K562 (cell line): ENCODE measurements around the gene PRDM4. TPM values are rescaled to one million over a fixed set of nuclear protein-coding genes. Genes with fewer than 3 reads are reported as not detected.

Source experiments
- ATAC-seq: fragments of 200-7000 bp; cut with Tn5 transposase; 3 replicates; pipeline ENCODE4 v1.9.1; 2020; ENCODE audit warnings: moderate library complexity
- BruUV-seq: library from RNA; stranded (reverse); fragments of 400-500 nt; replicated peaks from 2 replicates; lab custom pipeline; 2021; lab: Mats Ljungman, UMichigan
- CTCF ChIA-PET: fragments of 300-600 bp; formaldehyde crosslinking; extraction: SDS; loops from one replicate; lab custom pipeline; 2021; ENCODE audit warnings: low intra/inter-chr PET ratio; lab: Yijun Ruan, JAX
- POLR2A ChIA-PET: fragments of 300-600, 350-650 bp; sonication (Branson Sonifier 250); formaldehyde crosslinking; extraction: SDS; loops from one replicate; lab custom pipeline; 2021; ENCODE audit warnings: antibody characterized with exemption, inconsistent platforms; lab: Yijun Ruan, JAX
- DNase-seq, 4 experiments: peaks; one replicate each; pipeline versions ENCODE4 v3.0.0 to v3.0.0-alpha.2; 2011 to 2018; ENCODE audit warnings: low spot score in 3 of 4, mixed read lengths in 3 of 4; ENCODE audit errors: extremely low read depth in 1 of 4
- FAIRE-seq: peaks from 2 replicates; lab custom pipeline; 2011; peaks lifted over from hg19 to GRCh38; lab: Jason Lieb, UNC
- H2AFZ ChIP-seq: 2 replicates; pipeline ENCODE4 v1.6.0; 2011; ENCODE audit warnings: low read depth, low read length, control low read depth, inconsistent platforms
- H3K27ac ChIP-seq: fragments of 200-600 bp; 3 replicates; pipeline ENCODE4 v1.8.0; 2011; ENCODE audit warnings: low read depth, mild to moderate bottlenecking, control low read depth, inconsistent platforms, low read length, moderate library complexity, mixed read lengths; ENCODE audit errors: extremely low read depth
- H3K27me3 ChIP-seq, 2 experiments: fragments of 300-600 bp in 1 of 2; 2 replicates in 1 of 2; 3 replicates in 1 of 2; pipeline versions ENCODE4 v1.6.0 to v1.8.0; 2011; ENCODE audit warnings: inconsistent platforms in 2 of 2, low read length in 2 of 2, mild to moderate bottlenecking in 1 of 2, mixed read lengths in 1 of 2, moderate library complexity in 1 of 2; ENCODE audit not compliant: control insufficient read depth in 2 of 2, insufficient read depth in 2 of 2
- H3K36me3 ChIP-seq: fragments of 300-600 bp; 3 replicates; pipeline ENCODE4 v1.8.0; 2011; ENCODE audit warnings: mild to moderate bottlenecking, low read length, inconsistent platforms; ENCODE audit not compliant: control insufficient read depth, insufficient read depth
- H3K4me1 ChIP-seq, 2 experiments: fragments of 200-600 bp in 1 of 2; replicated peaks in 1 of 2; 2 replicates in 1 of 2; 3 replicates in 1 of 2; pipeline versions ENCODE4 v1.5.1 to v1.8.0; 2011; ENCODE audit warnings: inconsistent platforms in 2 of 2, low read length in 2 of 2, mild to moderate bottlenecking in 1 of 2, mixed read lengths in 1 of 2, moderate library complexity in 1 of 2; ENCODE audit not compliant: control insufficient read depth in 2 of 2, insufficient read depth in 2 of 2
- H3K4me2 ChIP-seq: 2 replicates; pipeline ENCODE4 v1.6.1; 2011; ENCODE audit warnings: low read length, control low read depth, inconsistent platforms, mixed read lengths; ENCODE audit not compliant: insufficient read depth
- H3K4me3 ChIP-seq: fragments of 200-600 bp; sonication (generic), shearing (Covaris generic); 2 replicates; pipeline ENCODE4 v1.5.1; 2016; ENCODE audit warnings: control low read depth, inconsistent platforms
- H3K79me2 ChIP-seq: fragments of 200-600 bp; 3 replicates; pipeline ENCODE4 v1.8.0; 2011; ENCODE audit warnings: low read length, inconsistent platforms; ENCODE audit not compliant: control insufficient read depth, insufficient read depth
- H3K9ac ChIP-seq, 2 experiments: 2 replicates each; pipeline versions ENCODE4 v1.6.0 to v1.6.1; 2011; ENCODE audit warnings: low read depth in 2 of 2, low read length in 2 of 2, control low read depth in 1 of 2, inconsistent platforms in 1 of 2, mild to moderate bottlenecking in 1 of 2, mixed read lengths in 1 of 2; ENCODE audit not compliant: insufficient read depth in 1 of 2
- H3K9me1 ChIP-seq: one replicate; pipeline ENCODE4 v1.6.0; 2011; ENCODE audit warnings: inconsistent platforms, mild to moderate bottlenecking, low read length, moderate library complexity; ENCODE audit not compliant: control insufficient read depth, insufficient read depth
- H3K9me3 ChIP-seq: replicated peaks from 2 replicates; pipeline ENCODE4 v1.5.1; 2011; ENCODE audit warnings: low read depth, low read length, inconsistent platforms; ENCODE audit not compliant: control insufficient read depth, insufficient read depth
- H4K20me1 ChIP-seq: replicated peaks from 2 replicates; pipeline ENCODE4 v1.6.1; 2011; ENCODE audit warnings: low read length, inconsistent platforms, mixed read lengths; ENCODE audit not compliant: control insufficient read depth, insufficient read depth
- BACH1 ChIP-seq: fragments of 200-800 bp; sonication (Bioruptor generic); IDR thresholded peaks from 2 replicates; pipeline ENCODE4 v1.6.1; 2016; ENCODE audit warnings: missing genetic modification characterization, missing compliant biosample characterization
- C11orf30 ChIP-seq: fragments of 450-650 bp; IDR thresholded peaks from 2 replicates; pipeline ENCODE4 v1.6.1; 2016; ENCODE audit warnings: low read depth, mild to moderate bottlenecking
- CHD1 ChIP-seq: fragments of 200-600 bp; sonication (generic); IDR thresholded peaks from one replicate; pipeline ENCODE4 v1.6.1; 2012; ENCODE audit warnings: mild to moderate bottlenecking, moderate library complexity, low read length, inconsistent platforms
- HDAC1 ChIP-seq, 2 experiments: fragments of 450-650 bp; IDR thresholded peaks; 2 replicates each; pipeline ENCODE4 v1.6.1; 2016 to 2017; ENCODE audit warnings: inconsistent platforms in 1 of 2, mild to moderate bottlenecking in 1 of 2, moderate library complexity in 1 of 2
- KLF16 ChIP-seq: IDR thresholded peaks from 2 replicates; pipeline ENCODE4 v1.6.1; 2016; ENCODE audit warnings: antibody characterized with exemption
- MBD2 ChIP-seq: sonication (generic); IDR thresholded peaks from 2 replicates; pipeline ENCODE4 v1.6.1; 2016; ENCODE audit warnings: low read depth, borderline replicate concordance
- NR4A1 ChIP-seq, 2 experiments: fragments of 250-450 bp in 1 of 2; fragments of 450-650 bp in 1 of 2; sonication (Bioruptor Pico) in 1 of 2; IDR thresholded peaks; 2 replicates each; pipeline versions ENCODE4 v1.4.0 to v1.6.1; 2016 to 2020; ENCODE audit warnings: mild to moderate bottlenecking in 2 of 2, missing compliant biosample characterization in 1 of 2, missing genetic modification characterization in 1 of 2, moderate library complexity in 1 of 2
- SNRNP70 ChIP-seq: fragments of 200-400 bp; formaldehyde crosslinking; optimal IDR thresholded peaks from 2 replicates; pipeline ENCODE3; 2017; ENCODE audit warnings: low read depth, low read length
- TOE1 ChIP-seq, 2 experiments: fragments of 450-650 bp in 1 of 2; sonication (generic) in 1 of 2; formaldehyde crosslinking in 1 of 2; IDR thresholded peaks; 2 replicates each; pipeline versions ENCODE4 v1.7.1 to v1.8.0; 2016 to 2022; ENCODE audit warnings: borderline replicate concordance in 2 of 2, mild to moderate bottlenecking in 2 of 2, antibody characterized with exemption in 1 of 2, inconsistent platforms in 1 of 2, low read depth in 1 of 2, missing genetic modification reagents in 1 of 2, moderate library complexity in 1 of 2
- TRIM24 ChIP-seq, 2 experiments: fragments of 450-650 bp; IDR thresholded peaks; 2 replicates each; pipeline ENCODE4 v1.6.1; 2016
- ZNF224 ChIP-seq: sonication (generic); formaldehyde crosslinking; IDR thresholded peaks from 2 replicates; pipeline ENCODE4 v1.8.0; 2022; ENCODE audit warnings: mild to moderate bottlenecking, missing genetic modification reagents
- WGBS: fragments of 100-300 bp; shearing (Covaris generic); methylation state at CpG from one replicate; pipeline ENCODE4 v1.1.6; 2016; ENCODE audit warnings: low coverage, mixed read lengths; ENCODE audit not compliant: insufficient coverage; ENCODE audit errors: missing lambda C conversion rate; 5-methylcytosine and 5-hydroxymethylcytosine counted together
- in situ Hi-C: fragments of 300-500 bp; cut with MboI; formaldehyde crosslinking; loops from 4 replicates; pipeline ENCODE4 v1.15.0; 2018; ENCODE audit warnings: inconsistent platforms, mixed read lengths
- intact Hi-C: fragments of 100-400 bp; cut with micrococcal nuclease; formaldehyde crosslinking; loops from 2 replicates; pipeline ENCODE4 v1.14.2; 2022
- polyA plus RNA-seq, 8 experiments: library from polyadenylated mRNA; depleted of rRNA in 4 of 8; stranded (reverse) in 5 of 8; unstranded in 3 of 8; fragments of >200 nt; fragmentation: Nextera tagmentation in 2 of 8; fragmentation: Illumina TruSeq in 1 of 8; extraction: Ambion mirVana in 2 of 8; extraction: Trizol in 1 of 8; gene quantifications; 2 replicates each; pipeline versions ENCODE4 v1.2.1 to v1.2.3, GENCODE V29; 2011 to 2014; ENCODE audit warnings: inconsistent platforms in 1 of 8, missing spikeins in 1 of 8
- total RNA-seq, 7 experiments: library from RNA; depleted of rRNA in 6 of 7; stranded (reverse); fragments of >200 nt in 6 of 7; fragmentation: Illumina TruSeq in 2 of 7; extraction: Trizol in 2 of 7; gene quantifications; 2 replicates each; pipeline versions ENCODE4 v1.2.1 to v1.2.3, GENCODE V29; 2011 to 2021; ENCODE audit warnings: low replicate concordance in 1 of 7
- TF ChIP-seq, protein P1 (sequence below): sonication (generic); formaldehyde crosslinking; IDR thresholded peaks from 2 replicates; pipeline ENCODE4 v1.5.0; 2020; ENCODE audit warnings: missing genetic modification reagents
- TF ChIP-seq, protein P2 (sequence below): sonication (generic); formaldehyde crosslinking; IDR thresholded peaks from 2 replicates; pipeline ENCODE4 v1.9.0; 2022; ENCODE audit warnings: mild to moderate bottlenecking, missing genetic modification reagents
- TF ChIP-seq, protein P3 (sequence below): fragments of 250-450 bp; sonication (Bioruptor Pico); IDR thresholded peaks from 2 replicates; pipeline ENCODE4 v1.5.0; 2021; ENCODE audit warnings: mild to moderate bottlenecking, moderate library complexity
- TF ChIP-seq, protein P4 (sequence below): sonication (generic); formaldehyde crosslinking; IDR thresholded peaks from 2 replicates; pipeline ENCODE4 v1.8.1; 2022; ENCODE audit warnings: missing genetic modification reagents

Gene PRDM4
- total and polyA plus RNA-seq, 9 of the 15 experiments (the other 6 are each of a cell fraction or from before 2014, with no cell fraction given) = 5.9 to 26.0 (median 20.0) TPM

DNA sequence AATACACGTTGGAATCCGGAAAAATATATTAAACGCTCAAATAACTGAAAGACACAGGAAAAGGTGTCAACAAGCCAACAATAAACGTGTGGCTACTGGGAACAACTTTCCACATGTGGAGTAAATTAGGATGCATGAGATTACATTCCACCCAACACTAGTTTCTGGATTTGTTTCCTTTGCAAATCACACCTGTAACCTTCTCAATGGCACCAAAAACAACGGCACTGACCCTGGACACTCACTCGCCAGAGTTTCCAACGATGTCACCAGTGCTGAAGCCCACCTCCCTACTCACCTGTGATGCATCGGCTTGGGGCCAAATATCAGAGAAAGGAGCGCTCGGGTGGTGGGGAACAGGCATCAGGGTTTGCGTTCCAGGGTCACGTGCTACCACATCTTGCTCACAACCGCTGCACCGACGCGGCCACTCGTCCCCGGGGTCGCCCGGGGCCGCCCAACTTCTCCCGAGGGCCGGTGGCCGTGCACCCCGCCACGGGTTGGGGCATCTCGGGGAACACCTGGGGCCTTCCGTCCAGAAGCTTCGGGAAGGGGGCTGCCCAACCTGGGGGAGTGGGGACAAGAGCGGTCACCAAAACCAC is 629 bp downstream of the PRDM4 start:
- Histone ChIP-seq H3K4me3 (peak overlapping the region; percentile 82), H3K9me1 (no peaks in the 10 kb centered on the region), H3K27ac (peak overlapping the region; percentile 52), H2AFZ (peak overlapping the region; percentile 70), H3K36me3 (peaks cover 36% of the 10 kb centered on the region), H3K27me3 (0 out of 5 replicates have a peak, but pooled peaks cover 0 to 3% of the 10 kb centered on the region in 2 experiments), H3K9me3 (no peaks in the 10 kb centered on the region), H3K9ac (peak overlapping the region; percentile 74 to 95), H3K79me2 (peaks cover 32% of the 10 kb centered on the region), H3K4me1 (peaks cover 9 to 13% of the 10 kb centered on the region in 2 experiments; a peak in 4 of 5 replicates), H3K4me2 (peak overlapping the region; percentile 95), H4K20me1 (no peaks in the 10 kb centered on the region)
- FAIRE-seq = peak; percentile 35
- peak in 2 of 4 experiments; percentile 38 to 45 for DNase-seq
- BruUV-seq = no TSS peak
- ChIA-PET POLR2A (interaction anchor here (0.9 to 2.0 kb wide), 2 partner anchors 12 to 78 kb away, joined by 3 to 10 read pairs; no protein-coding TSS in a partner anchor), CTCF (interaction anchor here (1.8 kb wide), 1 partner anchor 125 kb away, joined by 10 read pairs; no protein-coding TSS in a partner anchor)
- in situ Hi-C loops = no loop called here
- WGBS = 1% methylated on average over 28 of the region's 30 CpGs
- peak; percentile 30 for ATAC-seq
- intact Hi-C loops = loop anchor here (5.0 kb wide), 1 partner anchor 73 kb away; the partner anchor contains the start of gene PWP1
- TF ChIP-seq CHD1 (peak; percentile 32), C11orf30 (no peak), HDAC1 (IDR thresholded peaks at IDR 0.05) (0 out of 4 replicates have a peak, but pooled peaks of 1 of the 2 experiments have one; percentile 15), BACH1 (tag) (no peak), TOE1 (IDR thresholded peaks at IDR 0.05; ENCODE audit: borderline replicate concordance) (peak; percentile 70; the same call in 1 of the 2 replicates), TOE1 (CRISPR knock-in tag; IDR thresholded peaks at IDR 0.05; ENCODE audit: borderline replicate concordance, low read depth) (no peak), NR4A1 (CRISPR knock-in tag; IDR thresholded peaks at IDR 0.05) (no peak), NR4A1 (tag; IDR thresholded peaks at IDR 0.05) (no peak), MBD2 (no peak), TRIM24 (IDR thresholded peaks at IDR 0.05) (no peak), ZNF224 (CRISPR knock-in tag) (no peak), SNRNP70 (no peak), KLF16 (no peak)
- TF ChIP-seq, protein P1, sequence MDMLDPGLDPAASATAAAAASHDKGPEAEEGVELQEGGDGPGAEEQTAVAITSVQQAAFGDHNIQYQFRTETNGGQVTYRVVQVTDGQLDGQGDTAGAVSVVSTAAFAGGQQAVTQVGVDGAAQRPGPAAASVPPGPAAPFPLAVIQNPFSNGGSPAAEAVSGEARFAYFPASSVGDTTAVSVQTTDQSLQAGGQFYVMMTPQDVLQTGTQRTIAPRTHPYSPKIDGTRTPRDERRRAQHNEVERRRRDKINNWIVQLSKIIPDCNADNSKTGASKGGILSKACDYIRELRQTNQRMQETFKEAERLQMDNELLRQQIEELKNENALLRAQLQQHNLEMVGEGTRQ (CRISPR knock-in tag) = peak; percentile 66
- TF ChIP-seq, protein P2, sequence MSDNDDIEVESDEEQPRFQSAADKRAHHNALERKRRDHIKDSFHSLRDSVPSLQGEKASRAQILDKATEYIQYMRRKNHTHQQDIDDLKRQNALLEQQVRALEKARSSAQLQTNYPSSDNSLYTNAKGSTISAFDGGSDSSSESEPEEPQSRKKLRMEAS = peak; percentile 25; the same call in 1 of the 2 replicates
- TF ChIP-seq, protein P3, sequence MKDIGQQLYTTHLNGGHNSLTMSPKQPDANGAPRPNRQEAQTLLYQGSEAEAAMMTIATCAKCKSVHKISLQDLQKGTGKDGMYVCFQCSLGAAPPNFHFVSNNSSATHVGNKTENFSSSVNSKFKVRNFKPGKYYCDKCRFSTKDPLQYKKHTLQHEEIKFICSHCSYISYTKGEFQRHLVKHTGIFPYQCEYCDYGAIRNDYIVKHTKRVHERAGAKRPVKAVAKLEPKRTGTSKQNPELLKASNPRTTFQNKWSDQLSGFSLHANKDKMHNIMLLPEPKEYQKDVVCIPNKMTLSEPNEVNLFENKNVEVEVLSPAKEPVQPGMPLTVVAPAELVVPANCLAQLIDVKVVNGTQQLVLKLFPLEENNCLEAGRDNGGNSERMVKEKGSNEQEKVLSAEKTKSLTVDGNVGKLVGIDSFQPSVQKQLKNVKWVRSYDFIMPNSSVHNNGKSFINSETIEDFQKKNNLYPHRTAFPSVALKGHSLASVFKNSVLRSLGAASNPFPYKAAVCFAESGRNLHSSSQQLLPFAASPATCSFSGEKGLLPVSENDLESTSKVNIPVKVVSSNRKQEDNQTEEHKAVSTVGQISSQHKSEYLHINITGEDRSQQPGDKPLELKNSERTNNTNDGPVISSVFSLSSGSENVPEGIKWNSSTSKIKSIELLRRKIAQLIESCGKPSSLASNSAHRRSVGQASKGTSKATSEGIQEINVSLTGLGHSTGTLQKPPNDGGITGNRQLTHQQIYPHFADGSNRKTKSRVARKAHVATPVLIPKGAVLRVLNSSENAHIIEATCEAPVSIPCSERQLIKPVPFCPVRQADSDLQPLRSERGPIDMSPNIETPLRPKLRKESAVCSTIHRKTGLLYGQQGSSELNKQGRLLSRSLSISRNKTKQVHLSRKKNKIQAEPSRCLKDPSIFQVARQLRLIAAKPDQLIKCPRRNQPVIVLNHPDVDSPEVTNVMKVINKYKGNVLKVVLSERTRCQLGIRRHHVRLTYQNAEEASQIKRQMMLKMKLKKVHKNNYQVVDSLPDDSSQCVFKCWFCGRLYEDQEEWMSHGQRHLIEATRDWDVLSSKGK = no peak
- TF ChIP-seq, protein P4, sequence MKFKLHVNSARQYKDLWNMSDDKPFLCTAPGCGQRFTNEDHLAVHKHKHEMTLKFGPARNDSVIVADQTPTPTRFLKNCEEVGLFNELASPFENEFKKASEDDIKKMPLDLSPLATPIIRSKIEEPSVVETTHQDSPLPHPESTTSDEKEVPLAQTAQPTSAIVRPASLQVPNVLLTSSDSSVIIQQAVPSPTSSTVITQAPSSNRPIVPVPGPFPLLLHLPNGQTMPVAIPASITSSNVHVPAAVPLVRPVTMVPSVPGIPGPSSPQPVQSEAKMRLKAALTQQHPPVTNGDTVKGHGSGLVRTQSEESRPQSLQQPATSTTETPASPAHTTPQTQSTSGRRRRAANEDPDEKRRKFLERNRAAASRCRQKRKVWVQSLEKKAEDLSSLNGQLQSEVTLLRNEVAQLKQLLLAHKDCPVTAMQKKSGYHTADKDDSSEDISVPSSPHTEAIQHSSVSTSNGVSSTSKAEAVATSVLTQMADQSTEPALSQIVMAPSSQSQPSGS = no peak
